SK-N-SH treated with all-trans-retinoic acid at 6 μM for 48 hours (cell line): Measurements from ENCODE around the gene LTBP1.
A peak's percentile ranks its signal among the peaks of the same experiment; 100 is the strongest.

Experiments used
- ARNTL ChIP-seq: fragments of 450-650 bp; formaldehyde crosslinking; IDR thresholded peaks from 2 replicates; pipeline ENCODE4 v1.5.0; 2020; ENCODE audit warnings: low read depth, mild to moderate bottlenecking, moderate library complexity, borderline replicate concordance
- GLIS3 ChIP-seq: fragments of 250-450 bp; sonication (Bioruptor Pico); IDR thresholded peaks from 2 replicates; pipeline ENCODE4 v1.5.0; 2020; ENCODE audit warnings: mild to moderate bottlenecking, moderate library complexity
- SNAI2 ChIP-seq: fragments of 250-450 bp; sonication (Bioruptor Pico); IDR thresholded peaks from 2 replicates; pipeline ENCODE4 v1.5.0; 2020; ENCODE audit warnings: mild to moderate bottlenecking, moderate library complexity
- ZNF70 ChIP-seq: fragments of 450-650 bp; formaldehyde crosslinking; IDR thresholded peaks from 2 replicates; pipeline ENCODE4 v1.5.0; 2020; ENCODE audit warnings: mild to moderate bottlenecking, moderate library complexity
- TF ChIP-seq, protein P1 (sequence below): fragments of 250-450 bp; sonication (Bioruptor Pico); IDR thresholded peaks from 2 replicates; pipeline ENCODE4 v1.8.0; 2021; ENCODE audit warnings: low read depth, mild to moderate bottlenecking, moderate library complexity, borderline replicate concordance
- TF ChIP-seq, protein P2 (sequence below): fragments of 250-450 bp; sonication (Bioruptor Pico); IDR thresholded peaks from 2 replicates; pipeline ENCODE4 v1.5.0; 2020; ENCODE audit warnings: mild to moderate bottlenecking, moderate library complexity
- TF ChIP-seq, protein P3 (sequence below): fragments of 250-450 bp; sonication (Bioruptor Pico); IDR thresholded peaks from 2 replicates; pipeline ENCODE4 v1.8.0; 2020; ENCODE audit warnings: mild to moderate bottlenecking, moderate library complexity, borderline replicate concordance

DNA sequence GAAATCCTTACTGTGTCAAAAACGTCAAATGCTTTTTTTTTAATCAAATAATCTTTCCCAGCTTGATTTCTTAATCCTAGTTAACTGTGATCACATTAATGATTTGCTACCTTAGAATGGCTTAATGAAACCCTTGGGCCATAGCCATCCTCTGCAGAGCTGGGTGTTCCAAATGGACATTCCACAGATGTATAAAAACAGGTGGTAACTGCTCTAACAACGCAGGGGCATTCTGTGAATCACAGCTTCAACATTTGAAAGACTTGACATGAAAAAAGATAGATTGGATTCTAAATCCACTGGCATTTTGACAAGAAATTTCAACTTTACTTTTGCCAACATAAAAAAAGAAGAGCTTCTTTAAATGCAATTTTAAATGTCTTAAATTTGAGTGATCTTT is 459.9 kb downstream of the LTBP1 start:
- TF ChIP-seq, protein P1, sequence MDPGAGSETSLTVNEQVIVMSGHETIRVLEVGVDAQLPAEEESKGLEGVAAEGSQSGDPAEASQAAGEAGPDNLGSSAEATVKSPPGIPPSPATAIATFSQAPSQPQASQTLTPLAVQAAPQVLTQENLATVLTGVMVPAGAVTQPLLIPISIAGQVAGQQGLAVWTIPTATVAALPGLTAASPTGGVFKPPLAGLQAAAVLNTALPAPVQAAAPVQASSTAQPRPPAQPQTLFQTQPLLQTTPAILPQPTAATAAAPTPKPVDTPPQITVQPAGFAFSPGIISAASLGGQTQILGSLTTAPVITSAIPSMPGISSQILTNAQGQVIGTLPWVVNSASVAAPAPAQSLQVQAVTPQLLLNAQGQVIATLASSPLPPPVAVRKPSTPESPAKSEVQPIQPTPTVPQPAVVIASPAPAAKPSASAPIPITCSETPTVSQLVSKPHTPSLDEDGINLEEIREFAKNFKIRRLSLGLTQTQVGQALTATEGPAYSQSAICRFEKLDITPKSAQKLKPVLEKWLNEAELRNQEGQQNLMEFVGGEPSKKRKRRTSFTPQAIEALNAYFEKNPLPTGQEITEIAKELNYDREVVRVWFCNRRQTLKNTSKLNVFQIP, result no peak
- no peak for TF ChIP-seq SNAI2 (CRISPR knock-in tag)
- TF ChIP-seq ARNTL (CRISPR knock-in tag), result no peak
- TF ChIP-seq, protein P2, sequence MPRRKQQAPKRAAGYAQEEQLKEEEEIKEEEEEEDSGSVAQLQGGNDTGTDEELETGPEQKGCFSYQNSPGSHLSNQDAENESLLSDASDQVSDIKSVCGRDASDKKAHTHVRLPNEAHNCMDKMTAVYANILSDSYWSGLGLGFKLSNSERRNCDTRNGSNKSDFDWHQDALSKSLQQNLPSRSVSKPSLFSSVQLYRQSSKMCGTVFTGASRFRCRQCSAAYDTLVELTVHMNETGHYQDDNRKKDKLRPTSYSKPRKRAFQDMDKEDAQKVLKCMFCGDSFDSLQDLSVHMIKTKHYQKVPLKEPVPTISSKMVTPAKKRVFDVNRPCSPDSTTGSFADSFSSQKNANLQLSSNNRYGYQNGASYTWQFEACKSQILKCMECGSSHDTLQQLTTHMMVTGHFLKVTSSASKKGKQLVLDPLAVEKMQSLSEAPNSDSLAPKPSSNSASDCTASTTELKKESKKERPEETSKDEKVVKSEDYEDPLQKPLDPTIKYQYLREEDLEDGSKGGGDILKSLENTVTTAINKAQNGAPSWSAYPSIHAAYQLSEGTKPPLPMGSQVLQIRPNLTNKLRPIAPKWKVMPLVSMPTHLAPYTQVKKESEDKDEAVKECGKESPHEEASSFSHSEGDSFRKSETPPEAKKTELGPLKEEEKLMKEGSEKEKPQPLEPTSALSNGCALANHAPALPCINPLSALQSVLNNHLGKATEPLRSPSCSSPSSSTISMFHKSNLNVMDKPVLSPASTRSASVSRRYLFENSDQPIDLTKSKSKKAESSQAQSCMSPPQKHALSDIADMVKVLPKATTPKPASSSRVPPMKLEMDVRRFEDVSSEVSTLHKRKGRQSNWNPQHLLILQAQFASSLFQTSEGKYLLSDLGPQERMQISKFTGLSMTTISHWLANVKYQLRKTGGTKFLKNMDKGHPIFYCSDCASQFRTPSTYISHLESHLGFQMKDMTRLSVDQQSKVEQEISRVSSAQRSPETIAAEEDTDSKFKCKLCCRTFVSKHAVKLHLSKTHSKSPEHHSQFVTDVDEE (CRISPR knock-in tag), result no peak
- TF ChIP-seq GLIS3 (CRISPR knock-in tag), result no peak
- TF ChIP-seq, protein P3, sequence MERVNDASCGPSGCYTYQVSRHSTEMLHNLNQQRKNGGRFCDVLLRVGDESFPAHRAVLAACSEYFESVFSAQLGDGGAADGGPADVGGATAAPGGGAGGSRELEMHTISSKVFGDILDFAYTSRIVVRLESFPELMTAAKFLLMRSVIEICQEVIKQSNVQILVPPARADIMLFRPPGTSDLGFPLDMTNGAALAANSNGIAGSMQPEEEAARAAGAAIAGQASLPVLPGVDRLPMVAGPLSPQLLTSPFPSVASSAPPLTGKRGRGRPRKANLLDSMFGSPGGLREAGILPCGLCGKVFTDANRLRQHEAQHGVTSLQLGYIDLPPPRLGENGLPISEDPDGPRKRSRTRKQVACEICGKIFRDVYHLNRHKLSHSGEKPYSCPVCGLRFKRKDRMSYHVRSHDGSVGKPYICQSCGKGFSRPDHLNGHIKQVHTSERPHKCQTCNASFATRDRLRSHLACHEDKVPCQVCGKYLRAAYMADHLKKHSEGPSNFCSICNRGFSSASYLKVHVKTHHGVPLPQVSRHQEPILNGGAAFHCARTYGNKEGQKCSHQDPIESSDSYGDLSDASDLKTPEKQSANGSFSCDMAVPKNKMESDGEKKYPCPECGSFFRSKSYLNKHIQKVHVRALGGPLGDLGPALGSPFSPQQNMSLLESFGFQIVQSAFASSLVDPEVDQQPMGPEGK (CRISPR knock-in tag), result peak; percentile 44; the same call in 1 of the 2 replicates
- TF ChIP-seq ZNF70 (CRISPR knock-in tag), result no peak
